ENCODE data around the gene CTBP1.

Gene CTBP1

GRCh38 chr4:1179089-1179441 lies 69.9 kb downstream of the CTBP1 start:
- TF ChIP-seq CTCF (conservative IDR thresholded peaks at IDR 0.05; ENCODE audit: low read depth, low read length): no peak
- H3K4me3 ChIP-seq (ENCODE audit: low read length): no peak overlapping the region
- DNase-seq (ENCODE audit: low read depth): no peak

GRCh38 chr4:1178300-1179088 lies 70.4 kb downstream of the CTBP1 start:
- no peak overlapping the region for H3K4me3 ChIP-seq (ENCODE audit: low read length)
- no peak for DNase-seq (ENCODE audit: low read depth)
- TF ChIP-seq CTCF (conservative IDR thresholded peaks at IDR 0.05; ENCODE audit: low read depth, low read length): no peak

- DNase-seq (ENCODE audit: low read depth): no peak
- TF ChIP-seq CTCF (conservative IDR thresholded peaks at IDR 0.05; ENCODE audit: low read depth, low read length): no peak
- no peak overlapping the region for H3K4me3 ChIP-seq (ENCODE audit: low read length)
These were observed 71.4 kb downstream of the CTBP1 start for GRCh38 chr4:1177274-1178141.

GRCh38 chr4:1176398-1177273 lies 72.3 kb downstream of the CTBP1 start:
- TF ChIP-seq CTCF (conservative IDR thresholded peaks at IDR 0.05; ENCODE audit: low read depth, low read length): no peak
- H3K4me3 ChIP-seq (ENCODE audit: low read length): no peak overlapping the region
- no peak for DNase-seq (ENCODE audit: low read depth)

GRCh38 chr4:1175635-1176229 lies 73.2 kb downstream of the CTBP1 start:
- no peak for DNase-seq (ENCODE audit: low read depth)
- no peak for TF ChIP-seq CTCF (conservative IDR thresholded peaks at IDR 0.05; ENCODE audit: low read depth, low read length)
- no peak overlapping the region for H3K4me3 ChIP-seq (ENCODE audit: low read length)

GRCh38 chr4:1174941-1175634 lies 73.8 kb downstream of the CTBP1 start:
- no peak for TF ChIP-seq CTCF (conservative IDR thresholded peaks at IDR 0.05; ENCODE audit: low read depth, low read length)
- no peak overlapping the region for H3K4me3 ChIP-seq (ENCODE audit: low read length)
- no peak for DNase-seq (ENCODE audit: low read depth)

Data from retinal pigment epithelial cell (primary cell).